HepG2 (cell line): ENCODE data around the gene TRIP6. TPM values are rescaled to one million over a fixed set of nuclear protein-coding genes. Genes with fewer than 3 reads are reported as not detected.

Experiments
- ARHGAP35 ChIP-seq: sonication (generic); formaldehyde crosslinking; IDR thresholded peaks from 2 replicates; pipeline ENCODE4 v1.9.0; 2022; ENCODE audit warnings: mild to moderate bottlenecking, inconsistent platforms, moderate library complexity, missing genetic modification reagents, borderline replicate concordance
- ARNT2 ChIP-seq: sonication (generic); formaldehyde crosslinking; IDR thresholded peaks from 2 replicates; pipeline ENCODE4 v1.8.0; 2022; ENCODE audit warnings: mild to moderate bottlenecking, low read depth, missing genetic modification reagents, moderate library complexity
- GLMP ChIP-seq: sonication (generic); formaldehyde crosslinking; IDR thresholded peaks from 2 replicates; pipeline ENCODE4 v1.9.0; 2021; ENCODE audit warnings: missing genetic modification reagents, mild to moderate bottlenecking, borderline replicate concordance
- HOXA5 ChIP-seq: sonication (generic); formaldehyde crosslinking; IDR thresholded peaks from 2 replicates; pipeline ENCODE4 v1.4.0; 2020; ENCODE audit warnings: missing genetic modification reagents
- KDM3A ChIP-seq: IDR thresholded peaks from 2 replicates; pipeline ENCODE4 v1.6.1; 2018; ENCODE audit warnings: low read depth, missing compliant biosample characterization
- KDM4B ChIP-seq: sonication (generic); formaldehyde crosslinking; IDR thresholded peaks from 2 replicates; pipeline ENCODE4 v1.4.0; 2020; ENCODE audit warnings: missing genetic modification reagents
- KDM5B ChIP-seq: sonication (generic); formaldehyde crosslinking; IDR thresholded peaks from 2 replicates; pipeline ENCODE4 v1.4.0; 2020; ENCODE audit warnings: missing genetic modification reagents, mild to moderate bottlenecking, borderline replicate concordance
- KLF12 ChIP-seq: sonication (generic); formaldehyde crosslinking; IDR thresholded peaks from 2 replicates; pipeline ENCODE4 v1.4.0; 2020; ENCODE audit warnings: missing genetic modification reagents, borderline replicate concordance
- MBNL3 ChIP-seq: fragments of 250-450 bp; sonication (Bioruptor Pico); conservative IDR thresholded peaks from 2 replicates; pipeline ENCODE4 v1.8.0; 2022; ENCODE audit warnings: mild to moderate bottlenecking, inconsistent platforms
- PHF21A ChIP-seq: sonication (generic); formaldehyde crosslinking; IDR thresholded peaks from 2 replicates; pipeline ENCODE4 v1.5.0; 2020; ENCODE audit warnings: mild to moderate bottlenecking, missing genetic modification reagents
- PHF8 ChIP-seq: sonication (generic); formaldehyde crosslinking; IDR thresholded peaks from 2 replicates; pipeline ENCODE4 v1.5.0; 2020; ENCODE audit warnings: missing genetic modification reagents
- POLR2A ChIP-seq, 2 experiments: IDR thresholded peaks; 2 replicates each; pipeline ENCODE4 v1.6.1; 2011; ENCODE audit warnings: low read depth in 2 of 2, low read length in 2 of 2, mild to moderate bottlenecking in 1 of 2, moderate library complexity in 1 of 2; ENCODE audit not compliant: insufficient read depth in 1 of 2
- SALL2 ChIP-seq: sonication (generic); formaldehyde crosslinking; IDR thresholded peaks from 2 replicates; pipeline ENCODE4 v1.8.1; 2023; ENCODE audit warnings: mild to moderate bottlenecking, missing genetic modification reagents, inconsistent platforms
- XBP1 ChIP-seq: sonication (generic); formaldehyde crosslinking; IDR thresholded peaks from 2 replicates; pipeline ENCODE4 v1.5.0; 2020; ENCODE audit warnings: missing genetic modification reagents
- ZBTB8A ChIP-seq: sonication (generic); formaldehyde crosslinking; IDR thresholded peaks from 2 replicates; pipeline ENCODE4 v1.4.0; 2020; ENCODE audit warnings: mild to moderate bottlenecking, low read depth, missing genetic modification reagents, borderline replicate concordance
- ZFP91 ChIP-seq: sonication (generic); formaldehyde crosslinking; IDR thresholded peaks from 2 replicates; pipeline ENCODE4 v1.9.0; 2022; ENCODE audit warnings: missing genetic modification reagents, mild to moderate bottlenecking, borderline replicate concordance
- ZNF230 ChIP-seq: sonication (generic); formaldehyde crosslinking; IDR thresholded peaks from 2 replicates; pipeline ENCODE4 v1.4.0; 2020; ENCODE audit warnings: mild to moderate bottlenecking, missing genetic modification reagents
- ZNF768 ChIP-seq: sonication (generic); formaldehyde crosslinking; IDR thresholded peaks from 2 replicates; pipeline ENCODE4 v1.4.0; 2020; ENCODE audit warnings: missing genetic modification reagents
- polyA plus RNA-seq, 8 experiments: library from polyadenylated mRNA; depleted of rRNA in 3 of 8; stranded (reverse) in 7 of 8; unstranded in 1 of 8; fragments of >200 nt; fragmentation: Illumina TruSeq in 4 of 8; extraction: Trizol in 4 of 8; gene quantifications; 2 replicates each; pipeline versions ENCODE4 v1.2.1 to v1.2.3, GENCODE V29; 2011 to 2016; ENCODE audit warnings: low read depth in 4 of 8, missing spikeins in 1 of 8, mixed read lengths in 1 of 8; ENCODE audit not compliant: insufficient read depth in 1 of 8
- total RNA-seq, 5 experiments: library from RNA; depleted of rRNA; stranded (reverse); fragments of >200 nt; fragmentation: Illumina TruSeq; extraction: Trizol; gene quantifications; 2 replicates each; pipeline ENCODE4 v1.2.3, GENCODE V29; 2016; ENCODE audit warnings: low read depth in 1 of 5
- TF ChIP-seq, protein P1 (sequence below): sonication (generic); formaldehyde crosslinking; IDR thresholded peaks from 2 replicates; pipeline ENCODE4 v1.4.0; 2020; ENCODE audit warnings: mild to moderate bottlenecking, missing genetic modification reagents
- TF ChIP-seq, protein P2 (sequence below): IDR thresholded peaks from 2 replicates; pipeline ENCODE4 v1.6.1; 2012; ENCODE audit warnings: low read length, improper control_type of control experiment

The TRIP6 gene
- total and polyA plus RNA-seq, 2 of the 13 experiments (the other 11 are each of a cell fraction or from before 2014, with no cell fraction given), result 0.34 to 0.38 TPM

GRCh38 chr7:100888988-100889750, 22.0 kb downstream of the TRIP6 start, which contains the start of gene UFSP1 (continued):
- TF ChIP-seq, protein P1, sequence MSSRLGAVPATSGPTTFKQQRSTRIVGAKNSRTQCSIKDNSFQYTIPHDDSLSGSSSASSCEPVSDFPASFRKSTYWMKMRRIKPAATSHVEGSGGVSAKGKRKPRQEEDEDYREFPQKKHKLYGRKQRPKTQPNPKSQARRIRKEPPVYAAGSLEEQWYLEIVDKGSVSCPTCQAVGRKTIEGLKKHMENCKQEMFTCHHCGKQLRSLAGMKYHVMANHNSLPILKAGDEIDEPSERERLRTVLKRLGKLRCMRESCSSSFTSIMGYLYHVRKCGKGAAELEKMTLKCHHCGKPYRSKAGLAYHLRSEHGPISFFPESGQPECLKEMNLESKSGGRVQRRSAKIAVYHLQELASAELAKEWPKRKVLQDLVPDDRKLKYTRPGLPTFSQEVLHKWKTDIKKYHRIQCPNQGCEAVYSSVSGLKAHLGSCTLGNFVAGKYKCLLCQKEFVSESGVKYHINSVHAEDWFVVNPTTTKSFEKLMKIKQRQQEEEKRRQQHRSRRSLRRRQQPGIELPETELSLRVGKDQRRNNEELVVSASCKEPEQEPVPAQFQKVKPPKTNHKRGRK (CRISPR knock-in tag), result 0 out of 2 replicates have a peak, but pooled peaks have one; percentile 35
- TF ChIP-seq POLR2A (IDR thresholded peaks at IDR 0.05; ENCODE audit: insufficient read depth in 1 of 2, low read depth in 2 of 2, low read length in 2 of 2) (peak in 1 of 2 experiments; percentile 84; a peak in 2 of 4 replicates), KDM3A (CRISPR knock-in tag) (peak; percentile 26; the same call in 1 of the 2 replicates), ZNF230 (CRISPR knock-in tag) (peak; percentile 77; the same call in 1 of the 2 replicates), GLMP (CRISPR knock-in tag) (0 out of 2 replicates have a peak, but pooled peaks have one; percentile 84), ARNT2 (CRISPR knock-in tag) (peak; percentile 88), KDM5B (CRISPR knock-in tag) (peak; percentile 93), PHF21A (CRISPR knock-in tag) (0 out of 2 replicates have a peak, but pooled peaks have one; percentile 29), ZBTB8A (CRISPR knock-in tag) (no peak), KDM4B (CRISPR knock-in tag) (0 out of 2 replicates have a peak, but pooled peaks have one; percentile 23), ARHGAP35 (CRISPR knock-in tag) (peak; percentile 21; the same call in 1 of the 2 replicates), MBNL3 (no peak), SALL2 (CRISPR knock-in tag) (no peak; the same call in 1 of the 2 replicates), PHF8 (CRISPR knock-in tag) (peak; percentile 96), KLF12 (CRISPR knock-in tag) (no peak; the same call in 1 of the 2 replicates), ZNF768 (peak; percentile 50; the same call in 1 of the 2 replicates), XBP1 (CRISPR knock-in tag) (peak; percentile 72; the same call in 1 of the 2 replicates), ZFP91 (CRISPR knock-in tag) (peak; percentile 45; the same call in 1 of the 2 replicates), HOXA5 (CRISPR knock-in tag) (peak; percentile 85)
- TF ChIP-seq, protein P2, sequence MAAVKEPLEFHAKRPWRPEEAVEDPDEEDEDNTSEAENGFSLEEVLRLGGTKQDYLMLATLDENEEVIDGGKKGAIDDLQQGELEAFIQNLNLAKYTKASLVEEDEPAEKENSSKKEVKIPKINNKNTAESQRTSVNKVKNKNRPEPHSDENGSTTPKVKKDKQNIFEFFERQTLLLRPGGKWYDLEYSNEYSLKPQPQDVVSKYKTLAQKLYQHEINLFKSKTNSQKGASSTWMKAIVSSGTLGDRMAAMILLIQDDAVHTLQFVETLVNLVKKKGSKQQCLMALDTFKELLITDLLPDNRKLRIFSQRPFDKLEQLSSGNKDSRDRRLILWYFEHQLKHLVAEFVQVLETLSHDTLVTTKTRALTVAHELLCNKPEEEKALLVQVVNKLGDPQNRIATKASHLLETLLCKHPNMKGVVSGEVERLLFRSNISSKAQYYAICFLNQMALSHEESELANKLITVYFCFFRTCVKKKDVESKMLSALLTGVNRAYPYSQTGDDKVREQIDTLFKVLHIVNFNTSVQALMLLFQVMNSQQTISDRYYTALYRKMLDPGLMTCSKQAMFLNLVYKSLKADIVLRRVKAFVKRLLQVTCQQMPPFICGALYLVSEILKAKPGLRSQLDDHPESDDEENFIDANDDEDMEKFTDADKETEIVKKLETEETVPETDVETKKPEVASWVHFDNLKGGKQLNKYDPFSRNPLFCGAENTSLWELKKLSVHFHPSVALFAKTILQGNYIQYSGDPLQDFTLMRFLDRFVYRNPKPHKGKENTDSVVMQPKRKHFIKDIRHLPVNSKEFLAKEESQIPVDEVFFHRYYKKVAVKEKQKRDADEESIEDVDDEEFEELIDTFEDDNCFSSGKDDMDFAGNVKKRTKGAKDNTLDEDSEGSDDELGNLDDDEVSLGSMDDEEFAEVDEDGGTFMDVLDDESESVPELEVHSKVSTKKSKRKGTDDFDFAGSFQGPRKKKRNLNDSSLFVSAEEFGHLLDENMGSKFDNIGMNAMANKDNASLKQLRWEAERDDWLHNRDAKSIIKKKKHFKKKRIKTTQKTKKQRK, result no peak
